ENCODE measurements around the gene HUS1B.

DNA sequence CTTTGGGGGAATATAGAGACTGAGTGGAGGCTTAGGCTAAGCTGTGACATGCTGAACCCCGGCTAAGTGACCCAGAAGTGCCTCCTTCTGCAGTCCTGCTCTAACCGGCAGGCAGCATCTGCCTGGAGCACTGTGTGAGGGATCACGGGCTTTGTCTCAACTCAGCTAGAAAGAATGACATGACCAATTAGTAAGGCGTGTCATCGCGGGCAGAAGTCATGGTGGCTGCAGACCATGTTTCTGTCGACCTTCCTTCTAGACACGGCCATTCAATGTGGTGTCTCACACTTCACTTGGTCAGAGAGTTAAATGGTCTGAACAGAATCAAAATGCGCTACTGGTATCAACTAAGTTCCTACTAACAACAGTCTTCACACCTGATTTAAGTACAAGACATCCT, 35.0 kb downstream of the HUS1B start:
- TF ChIP-seq HMG20A (CRISPR knock-in tag; IDR thresholded peaks at IDR 0.05; ENCODE audit: borderline replicate concordance) (no peak), SRY (CRISPR knock-in tag; IDR thresholded peaks at IDR 0.05) (no peak), ZNF598 (CRISPR knock-in tag; IDR thresholded peaks at IDR 0.05; ENCODE audit: borderline replicate concordance) (no peak)
- TF ChIP-seq, protein P1, sequence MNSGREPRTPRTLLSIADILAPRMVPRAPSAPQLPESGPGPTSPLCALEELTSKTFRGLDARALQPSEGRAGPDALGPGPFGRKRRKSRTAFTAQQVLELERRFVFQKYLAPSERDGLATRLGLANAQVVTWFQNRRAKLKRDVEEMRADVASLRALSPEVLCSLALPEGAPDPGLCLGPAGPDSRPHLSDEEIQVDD (CRISPR knock-in tag; IDR thresholded peaks at IDR 0.05; ENCODE audit: borderline replicate concordance), result no peak
